Islet of Langerhans (tissue), 1 donor: ENCODE measurements around the gene MAIP1.
A peak's percentile ranks its signal among the peaks of the same experiment; 100 is the strongest.

Experiments used
- FAIRE-seq: peaks from one replicate; lab custom pipeline; 2011; peaks lifted over from hg19 to GRCh38; lab: Jason Lieb, UNC

Gene MAIP1

DNA sequence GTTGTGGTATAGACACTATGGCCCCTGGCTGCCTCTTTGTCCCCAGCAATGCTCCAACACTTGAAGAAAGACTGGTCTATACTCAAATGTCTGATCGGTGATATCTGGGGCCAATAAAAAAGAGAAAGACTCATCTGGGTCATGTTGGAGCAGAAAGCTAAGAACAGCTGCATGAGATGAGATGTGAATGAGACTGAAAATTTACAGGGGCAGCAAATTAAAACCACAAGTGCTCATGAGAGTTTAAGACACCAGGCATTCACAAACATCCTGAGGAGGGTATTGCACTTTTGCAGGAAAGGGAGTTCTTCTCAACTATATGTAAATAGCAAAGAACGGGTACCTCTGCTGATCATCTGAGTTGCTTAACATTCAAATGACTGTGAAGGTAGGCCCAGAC lies 36.3 kb downstream of the MAIP1 start:
- no peak for FAIRE-seq

DNA sequence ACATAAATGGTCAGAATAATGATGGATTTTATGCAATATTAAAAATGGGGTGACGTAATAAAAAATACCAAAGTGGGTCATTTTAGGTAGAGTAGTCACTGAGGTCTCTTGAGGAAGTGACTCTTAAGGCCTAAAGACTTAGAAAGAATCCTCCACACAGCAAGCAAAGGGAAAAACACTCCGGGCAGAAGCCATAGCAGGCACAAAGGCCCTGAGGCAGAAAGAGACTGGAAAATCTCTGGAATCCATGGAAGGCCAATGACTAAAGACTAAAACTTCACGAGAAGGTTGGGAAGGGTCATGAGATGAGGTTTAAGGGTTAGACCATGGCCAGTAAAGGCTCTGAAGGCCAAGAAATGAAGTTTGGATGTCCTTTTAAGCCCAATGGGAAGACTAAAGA lies 36.9 kb downstream of the MAIP1 start:
- no peak for FAIRE-seq

DNA sequence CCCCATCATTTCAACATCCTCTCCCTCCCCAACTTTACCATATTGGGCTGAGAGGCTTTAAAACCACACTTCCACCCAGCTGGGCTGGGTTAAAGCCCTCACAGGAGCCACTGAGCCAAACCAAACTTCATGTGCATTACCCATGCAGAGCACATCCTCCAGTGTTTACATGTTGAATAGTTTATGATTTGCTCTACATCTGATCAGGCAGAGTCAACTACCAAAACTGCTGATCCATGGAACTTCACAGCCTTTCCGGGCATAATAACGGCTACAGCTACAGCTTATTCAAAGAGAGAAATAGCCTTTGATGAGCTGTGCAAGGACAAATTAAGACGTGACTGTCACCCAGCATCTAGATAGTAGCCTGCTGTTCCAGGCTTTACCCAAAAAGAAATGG lies 39.0 kb downstream of the MAIP1 start:
- FAIRE-seq = peak; percentile 51

DNA sequence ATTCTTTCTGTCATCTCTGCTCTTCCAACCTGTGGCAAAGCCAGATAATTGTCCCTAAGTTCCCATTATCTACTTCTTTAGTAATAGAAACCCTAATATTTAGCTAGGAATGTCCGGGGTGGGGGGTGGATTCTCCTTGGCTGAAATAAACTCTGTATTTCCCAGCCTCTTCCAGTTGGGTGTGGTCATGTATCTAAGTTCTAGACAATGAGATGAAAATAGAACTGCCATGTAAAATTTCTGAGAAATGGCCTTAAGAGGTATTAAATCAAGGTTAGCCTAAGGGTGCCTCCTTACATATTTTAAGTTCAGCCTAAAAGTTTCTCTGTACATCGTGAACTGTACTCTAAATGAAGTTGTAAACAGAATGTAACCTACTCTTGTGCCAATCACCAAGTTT lies 39.5 kb downstream of the MAIP1 start:
- FAIRE-seq = no peak

DNA sequence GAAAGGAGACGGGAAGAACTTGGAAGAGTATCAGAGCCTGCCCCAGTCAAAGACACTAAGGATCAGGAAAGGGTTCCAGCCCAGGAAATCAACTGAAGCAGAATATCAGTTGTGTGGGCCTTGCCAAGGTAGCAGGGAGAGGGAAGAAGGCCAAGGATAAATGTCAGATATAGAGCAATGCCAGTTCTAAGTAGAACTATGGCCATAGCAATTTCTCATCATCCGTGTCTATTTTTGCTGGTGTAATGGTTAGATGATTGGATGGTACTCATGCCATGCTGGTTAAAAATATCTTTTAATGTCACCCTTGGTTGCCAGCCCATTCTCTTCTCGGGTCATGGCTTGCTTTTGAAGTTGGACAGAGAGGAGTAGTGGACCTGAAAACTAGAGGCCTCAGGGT lies 41.9 kb downstream of the MAIP1 start:
- no peak for FAIRE-seq

DNA sequence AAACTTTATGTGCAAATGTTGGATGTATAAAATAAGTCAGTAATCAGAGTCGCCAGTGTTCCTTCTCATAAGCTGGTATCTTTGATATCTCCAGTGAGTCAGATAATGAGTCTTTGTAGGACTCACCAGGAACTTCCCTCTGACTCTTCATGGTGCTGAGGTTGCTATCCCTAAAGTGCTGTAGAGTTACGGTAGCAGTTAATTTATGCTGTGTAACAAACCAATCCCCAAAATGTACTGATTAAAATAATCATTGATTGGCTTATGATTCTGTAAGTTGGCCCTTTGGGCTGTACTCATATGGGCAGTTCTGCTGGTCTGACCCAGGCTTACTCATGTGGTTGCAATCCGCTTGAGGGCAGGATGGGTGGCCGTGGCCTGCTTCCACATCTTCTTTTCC lies 43.8 kb downstream of the MAIP1 start:
- no peak for FAIRE-seq

DNA sequence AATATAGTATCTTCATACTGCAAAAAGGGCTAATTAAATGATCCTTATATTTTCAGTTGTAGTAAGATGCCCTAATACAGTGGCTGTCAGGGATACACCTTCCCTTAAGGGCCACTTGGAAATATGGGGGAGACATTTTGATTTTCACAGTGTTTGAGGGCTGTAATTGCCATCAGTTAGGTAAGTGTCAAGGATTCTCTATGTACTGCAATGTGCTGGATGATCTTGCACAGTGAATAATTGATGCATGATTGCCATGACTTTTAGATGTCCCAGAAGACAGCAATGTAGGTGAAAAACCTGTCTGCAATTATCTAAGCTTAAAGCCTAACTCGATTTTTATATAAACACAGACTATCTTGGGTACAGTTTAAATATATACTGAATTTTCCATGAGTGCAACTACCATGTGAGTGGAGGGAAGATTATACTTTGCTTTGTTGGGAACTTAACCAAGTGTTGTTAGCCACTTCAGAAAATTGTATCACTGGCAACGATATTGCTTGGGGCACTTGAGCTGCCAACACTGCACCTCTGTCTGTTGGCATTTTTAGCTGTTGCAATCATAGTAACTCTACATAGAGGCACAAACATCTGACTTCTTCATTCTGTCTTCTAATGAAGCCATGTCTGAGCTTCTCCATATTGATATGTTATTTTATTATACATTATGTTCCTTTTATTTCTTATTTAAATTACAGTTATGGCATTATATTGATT lies 45.2 kb downstream of the MAIP1 start:
- no peak for FAIRE-seq

DNA sequence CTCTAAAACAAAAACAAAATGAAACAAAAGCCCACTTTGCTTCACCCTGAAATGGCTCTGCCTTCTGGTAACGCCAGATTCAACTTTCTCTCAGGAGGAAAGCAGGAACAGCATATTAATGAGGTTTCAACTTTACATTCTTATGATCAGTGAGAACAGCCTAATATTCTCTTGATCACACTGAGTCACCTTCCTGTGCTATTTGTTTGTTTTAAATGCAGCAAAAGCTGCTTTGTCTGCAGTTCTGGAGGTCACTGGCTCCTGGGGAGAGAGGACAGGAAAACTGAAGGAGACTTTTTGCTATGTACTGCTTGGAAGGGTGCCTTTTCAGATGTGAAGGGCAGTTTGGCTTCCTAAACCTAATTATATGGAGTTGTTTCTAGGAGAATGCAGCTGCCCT lies 48.1 kb downstream of the MAIP1 start:
- FAIRE-seq = no peak

DNA sequence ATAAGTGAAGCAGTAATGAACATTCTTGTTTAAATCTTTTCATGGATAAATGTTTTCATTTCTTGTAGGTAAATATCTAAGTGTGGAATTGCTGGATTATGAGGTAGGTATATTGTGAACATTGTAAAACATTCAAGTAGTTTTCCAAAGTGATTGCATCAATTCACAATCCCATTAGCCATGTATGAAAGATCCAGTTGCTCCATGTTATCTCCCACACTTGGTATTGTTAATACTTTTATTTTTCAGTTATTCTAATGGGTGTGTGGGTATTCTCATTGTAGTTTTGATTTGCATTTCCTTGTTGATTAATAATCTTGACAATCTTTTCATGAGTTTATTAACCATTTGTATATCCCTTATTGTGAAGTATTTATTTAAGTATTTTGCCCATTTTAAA lies 50.3 kb downstream of the MAIP1 start:
- no peak for FAIRE-seq

DNA sequence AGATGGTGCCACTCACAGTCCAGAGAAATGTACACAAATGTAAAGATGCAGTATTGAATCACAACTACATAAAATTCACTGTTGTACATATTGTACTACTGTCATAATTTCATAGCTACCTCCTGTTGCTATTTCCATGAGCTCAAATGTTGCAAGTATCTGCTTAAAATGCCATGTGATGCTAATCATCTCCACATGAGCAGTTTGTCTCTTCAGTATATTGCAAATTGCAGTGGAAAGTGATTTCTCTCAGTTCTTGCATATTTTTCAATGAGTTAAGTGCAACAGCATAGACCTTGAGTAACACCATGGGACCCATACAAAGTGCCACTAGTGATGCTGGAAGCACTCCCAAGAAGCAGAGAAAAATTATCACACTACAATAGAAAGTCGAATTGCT lies 51.9 kb downstream of the MAIP1 start:
- FAIRE-seq = no peak

DNA sequence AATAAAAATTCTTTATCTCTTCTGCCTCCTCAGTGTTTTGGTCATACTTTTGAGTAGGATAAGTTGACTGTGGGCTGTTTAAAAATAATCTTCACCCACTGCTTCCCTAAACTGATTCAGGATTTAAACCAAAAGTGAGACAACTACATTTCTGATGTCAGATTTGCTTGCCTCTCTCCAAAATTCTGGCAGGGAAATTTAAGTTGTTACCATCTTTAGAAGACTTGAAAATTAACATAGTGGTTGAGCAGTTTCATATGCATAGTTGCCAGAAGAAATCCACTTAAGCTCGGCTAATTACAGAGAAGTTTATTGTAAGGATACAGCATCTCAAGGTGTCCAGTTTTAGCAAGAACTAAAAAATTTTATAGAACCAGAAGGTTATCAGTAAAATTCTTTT lies 57.0 kb downstream of the MAIP1 start:
- no peak for FAIRE-seq
